ENCODE data around the gene PLK5. TPM values are rescaled to one million over a fixed set of nuclear protein-coding genes. Genes with fewer than 3 reads are reported as not detected.

The PLK5 gene
- total RNA-seq, 1 donor from 2014 or later, result 0.09 TPM

GRCh38 chr19:1571358-1571757 is 47.5 kb downstream of the PLK5 start:
- FAIRE-seq (no peak), DNase-seq (ENCODE audit: low read depth) (no peak)
- Histone ChIP-seq H3K36me3 (ENCODE audit: insufficient read depth, low read length) (no peaks in the 10 kb centered on the region), H3K4me1 (ENCODE audit: insufficient read depth, low read length) (no peaks in the 10 kb centered on the region), H3K9me3 (ENCODE audit: insufficient read depth, low read depth, low read length) (no peaks in the 10 kb centered on the region), H4K20me1 (ENCODE audit: insufficient read depth, low read length) (peaks cover 11% of the 10 kb centered on the region), H3K27ac (ENCODE audit: low read depth, low read length) (no peak overlapping the region), H3K9ac (ENCODE audit: low read length) (no peak overlapping the region), H2AFZ (ENCODE audit: low read depth, low read length) (no peak overlapping the region), H3K27me3 (ENCODE audit: insufficient read depth, low read length) (no peaks in the 10 kb centered on the region), H3K79me2 (ENCODE audit: insufficient read depth, low read length) (peaks cover 11% of the 10 kb centered on the region), H3K4me3 (ENCODE audit: insufficient read depth, low read depth, low read length) (no peak overlapping the region), H3K4me2 (ENCODE audit: low read length) (no peak overlapping the region)
- Mint-ChIP-seq H3K27me3 (ENCODE audit: low read depth, unreplicated experiment) (peaks cover 5% of the 10 kb centered on the region), H3K4me1 (ENCODE audit: low read depth, unreplicated experiment) (no peaks in the 10 kb centered on the region), H3K27ac (ENCODE audit: unreplicated experiment) (peak overlapping the region; percentile 50), H3K9me3 (ENCODE audit: unreplicated experiment) (no peaks in the 10 kb centered on the region), H3K36me3 (ENCODE audit: low read depth, unreplicated experiment) (peaks cover 2% of the 10 kb centered on the region), H3K4me3 (ENCODE audit: unreplicated experiment) (peak overlapping the region; percentile 27)
- TF ChIP-seq CTCF (IDR thresholded peaks at IDR 0.05; ENCODE audit: insufficient read depth, low read depth, low read length) (no peak), EZH2 (IDR thresholded peaks at IDR 0.05; ENCODE audit: insufficient read depth, low read length) (no peak)

- H3K4me1 ChIP-seq (ENCODE audit: insufficient read depth, low read length), result no peaks in the 10 kb centered on the region
- no peaks in the 10 kb centered on the region for H3K27me3 ChIP-seq (ENCODE audit: insufficient read depth, low read length)
- no peak overlapping the region for H2AFZ ChIP-seq (ENCODE audit: low read depth, low read length)
- H3K9me3 ChIP-seq (ENCODE audit: insufficient read depth, low read depth, low read length), result no peaks in the 10 kb centered on the region
- Mint-ChIP-seq H3K4me3 (ENCODE audit: unreplicated experiment) (no peak overlapping the region), H3K27ac (ENCODE audit: unreplicated experiment) (no peak overlapping the region), H3K4me1 (ENCODE audit: low read depth, unreplicated experiment) (no peaks in the 10 kb centered on the region), H3K36me3 (ENCODE audit: low read depth, unreplicated experiment) (peaks cover 2% of the 10 kb centered on the region), H3K27me3 (ENCODE audit: low read depth, unreplicated experiment) (peaks cover 5% of the 10 kb centered on the region), H3K9me3 (ENCODE audit: unreplicated experiment) (no peaks in the 10 kb centered on the region)
- FAIRE-seq (no peak), DNase-seq (ENCODE audit: low read depth) (no peak)
- H3K4me2 ChIP-seq (ENCODE audit: low read length), result no peak overlapping the region
- H3K27ac ChIP-seq (ENCODE audit: low read depth, low read length), result no peak overlapping the region
- H3K36me3 ChIP-seq (ENCODE audit: insufficient read depth, low read length), result no peaks in the 10 kb centered on the region
- no peak overlapping the region for H3K9ac ChIP-seq (ENCODE audit: low read length)
- H4K20me1 ChIP-seq (ENCODE audit: insufficient read depth, low read length), result peaks cover 16% of the 10 kb centered on the region
- no peak overlapping the region for H3K4me3 ChIP-seq (ENCODE audit: insufficient read depth, low read depth, low read length)
- no peaks in the 10 kb centered on the region for H3K79me2 ChIP-seq (ENCODE audit: insufficient read depth, low read length)
- no peak for TF ChIP-seq CTCF (IDR thresholded peaks at IDR 0.05; ENCODE audit: insufficient read depth, low read depth, low read length)
- no peak for TF ChIP-seq EZH2 (IDR thresholded peaks at IDR 0.05; ENCODE audit: insufficient read depth, low read length)
Measured at GRCh38 chr19:1572795-1573194, 48.9 kb downstream of the PLK5 start.

GRCh38 chr19:1574354-1575136 is 50.7 kb downstream of the PLK5 start:
- H3K4me3 ChIP-seq (ENCODE audit: insufficient read depth, low read depth, low read length), result no peak overlapping the region
- no peaks in the 10 kb centered on the region for H3K4me1 Mint-ChIP-seq (ENCODE audit: low read depth, unreplicated experiment)
- no peaks in the 10 kb centered on the region for H3K9me3 Mint-ChIP-seq (ENCODE audit: unreplicated experiment)
- H3K27ac ChIP-seq (ENCODE audit: low read depth, low read length), result no peak overlapping the region
- H2AFZ ChIP-seq (ENCODE audit: low read depth, low read length), result no peak overlapping the region
- H3K9me3 ChIP-seq (ENCODE audit: insufficient read depth, low read depth, low read length), result no peaks in the 10 kb centered on the region
- H3K36me3 Mint-ChIP-seq (ENCODE audit: low read depth, unreplicated experiment), result peaks cover 6% of the 10 kb centered on the region
- FAIRE-seq (no peak), DNase-seq (ENCODE audit: low read depth) (no peak)
- TF ChIP-seq EZH2 (IDR thresholded peaks at IDR 0.05; ENCODE audit: insufficient read depth, low read length), result no peak
- TF ChIP-seq CTCF (IDR thresholded peaks at IDR 0.05; ENCODE audit: insufficient read depth, low read depth, low read length), result no peak
- peaks cover 11% of the 10 kb centered on the region for H4K20me1 ChIP-seq (ENCODE audit: insufficient read depth, low read length)
- no peak overlapping the region for H3K4me3 Mint-ChIP-seq (ENCODE audit: unreplicated experiment)
- H3K27me3 Mint-ChIP-seq (ENCODE audit: low read depth, unreplicated experiment), result peaks cover 5% of the 10 kb centered on the region
- H3K9ac ChIP-seq (ENCODE audit: low read length), result no peak overlapping the region
- H3K79me2 ChIP-seq (ENCODE audit: insufficient read depth, low read length), result no peaks in the 10 kb centered on the region
- no peak overlapping the region for H3K27ac Mint-ChIP-seq (ENCODE audit: unreplicated experiment)
- H3K4me1 ChIP-seq (ENCODE audit: insufficient read depth, low read length), result no peaks in the 10 kb centered on the region
- H3K4me2 ChIP-seq (ENCODE audit: low read length), result no peak overlapping the region
- H3K36me3 ChIP-seq (ENCODE audit: insufficient read depth, low read length), result no peaks in the 10 kb centered on the region
- no peaks in the 10 kb centered on the region for H3K27me3 ChIP-seq (ENCODE audit: insufficient read depth, low read length)

Measured in astrocyte (in vitro differentiated cells and primary cell).